HEK293 (cell line): Measurements from ENCODE around the gene SEPTIN2.
A peak's percentile ranks its signal among the peaks of the same experiment; 100 is the strongest.

Experiments
- CTCF ChIA-PET: fragments of 350-600 bp; formaldehyde crosslinking; extraction: SDS; loops from one replicate; lab custom pipeline; 2021; ENCODE audit warnings: antibody characterized with exemption; lab: Yijun Ruan, JAX
- POLR2A ChIA-PET: fragments of 300-600 bp; formaldehyde crosslinking; extraction: SDS; loops from one replicate; lab custom pipeline; 2020; ENCODE audit warnings: antibody characterized with exemption, inconsistent platforms; lab: Yijun Ruan, JAX
- H3K27ac ChIP-seq: fragments of 200-500 bp; sonication (Bioruptor generic); 2 replicates; pipeline ENCODE4 v1.5.1; 2014; ENCODE audit warnings: low read depth, low read length, control low read depth, inconsistent platforms; ENCODE audit errors: extremely low read depth
- H3K36me3 ChIP-seq, 2 experiments: fragments of 200-500 bp in 1 of 2; sonication (Bioruptor generic) in 1 of 2; 1 replicate in 1 of 2; 2 replicates in 1 of 2; pipeline ENCODE4 v1.5.1; 2014 to 2017; ENCODE audit warnings: inconsistent platforms in 2 of 2, low read length in 2 of 2; ENCODE audit not compliant: control insufficient read depth in 2 of 2, insufficient read depth in 1 of 2
- H3K4me1 ChIP-seq: fragments of 200-500 bp; sonication (Bioruptor generic); 2 replicates; pipeline ENCODE4 v1.5.1; 2014; ENCODE audit warnings: mild to moderate bottlenecking, low read length, inconsistent platforms; ENCODE audit not compliant: control insufficient read depth, insufficient read depth
- H3K4me3 ChIP-seq: 2 replicates; pipeline ENCODE4 v1.5.1; 2011; ENCODE audit warnings: low read depth, mild to moderate bottlenecking, control low read depth, low read length, moderate library complexity
- H3K9me3 ChIP-seq: fragments of 200-500 bp; sonication (Bioruptor generic); 2 replicates; pipeline ENCODE4 v1.5.1; 2014; ENCODE audit warnings: low read depth, low read length, inconsistent platforms; ENCODE audit not compliant: control insufficient read depth, insufficient read depth
- CTCF ChIP-seq: fragments of 450-650 bp; formaldehyde crosslinking; IDR thresholded peaks from 2 replicates; pipeline ENCODE4 v1.5.1; 2016; ENCODE audit warnings: missing biosample characterization, missing genetic modification characterization
- GLIS2 ChIP-seq: fragments of 450-650 bp; formaldehyde crosslinking; IDR thresholded peaks from 2 replicates; pipeline ENCODE4 v1.5.1; 2016; ENCODE audit warnings: missing biosample characterization, missing genetic modification characterization
- KLF10 ChIP-seq: fragments of 450-650 bp; IDR thresholded peaks from 2 replicates; pipeline ENCODE4 v1.5.1; 2018; ENCODE audit warnings: missing biosample characterization, mild to moderate bottlenecking, missing genetic modification characterization
- PATZ1 ChIP-seq: fragments of 450-650 bp; formaldehyde crosslinking; IDR thresholded peaks from 2 replicates; pipeline ENCODE4 v1.5.1; 2016; ENCODE audit warnings: missing biosample characterization, missing genetic modification characterization
- PBX3 ChIP-seq: sonication (generic); formaldehyde crosslinking; IDR thresholded peaks from 2 replicates; pipeline ENCODE4 v1.8.1; 2022; ENCODE audit warnings: mild to moderate bottlenecking, moderate library complexity, missing genetic modification reagents
- PRDM10 ChIP-seq: fragments of 450-650 bp; formaldehyde crosslinking; IDR thresholded peaks from 2 replicates; pipeline ENCODE4 v1.5.1; 2016; ENCODE audit warnings: missing biosample characterization, missing genetic modification characterization
- PRDM6 ChIP-seq: fragments of 450-650 bp; formaldehyde crosslinking; IDR thresholded peaks from 2 replicates; pipeline ENCODE4 v1.5.1; 2017; ENCODE audit warnings: missing biosample characterization, missing genetic modification characterization
- SP2 ChIP-seq: fragments of 450-650 bp; formaldehyde crosslinking; IDR thresholded peaks from 2 replicates; pipeline ENCODE4 v1.5.1; 2016; ENCODE audit warnings: missing biosample characterization, missing genetic modification characterization
- SP3 ChIP-seq: fragments of 450-650 bp; formaldehyde crosslinking; IDR thresholded peaks from 2 replicates; pipeline ENCODE4 v1.5.1; 2016; ENCODE audit warnings: missing biosample characterization, missing genetic modification characterization
- YY2 ChIP-seq: fragments of 450-650 bp; formaldehyde crosslinking; IDR thresholded peaks from 2 replicates; pipeline ENCODE4 v1.5.1; 2016; ENCODE audit warnings: missing biosample characterization, missing genetic modification characterization
- ZBTB26 ChIP-seq: fragments of 450-650 bp; formaldehyde crosslinking; optimal IDR thresholded peaks from 2 replicates; pipeline ENCODE3; 2016; ENCODE audit warnings: missing biosample characterization, mild to moderate bottlenecking, missing genetic modification characterization
- ZFHX2 ChIP-seq: fragments of 450-650 bp; formaldehyde crosslinking; conservative IDR thresholded peaks from 2 replicates; pipeline ENCODE4 v1.5.1; 2016; ENCODE audit warnings: missing biosample characterization, missing genetic modification characterization
- ZNF335 ChIP-seq: fragments of 450-650 bp; formaldehyde crosslinking; conservative IDR thresholded peaks from 2 replicates; pipeline ENCODE4 v1.5.1; 2016; ENCODE audit warnings: missing biosample characterization, missing genetic modification characterization
- ZNF354C ChIP-seq: fragments of 450-650 bp; formaldehyde crosslinking; IDR thresholded peaks from 2 replicates; pipeline ENCODE4 v1.5.1; 2016; ENCODE audit warnings: missing biosample characterization, missing genetic modification characterization, low read depth, borderline replicate concordance
- ZSCAN18 ChIP-seq: fragments of 450-650 bp; formaldehyde crosslinking; IDR thresholded peaks from 2 replicates; pipeline ENCODE4 v1.5.1; 2016; ENCODE audit warnings: missing biosample characterization, missing genetic modification characterization
- ZSCAN30 ChIP-seq: fragments of 450-650 bp; IDR thresholded peaks from 2 replicates; pipeline ENCODE4 v1.5.1; 2018; ENCODE audit warnings: missing biosample characterization, mild to moderate bottlenecking, missing genetic modification characterization, moderate library complexity

SEPTIN2 gene

GRCh38 chr2:241355983-241356870 is 40.5 kb downstream of the SEPTIN2 start, which contains the start of gene FARP2:
Gene FARP2, plus strand, starts transcription at chr2:241356285. Its CDS starts 16,823 bp downstream, at chr2:241373108.
- peak within 1 kb of the TSS; percentile 79 for H3K4me3 ChIP-seq
- H3K9me3 ChIP-seq, result no peaks in the 10 kb centered on the region
- CTCF ChIA-PET, result no interaction called here
- peaks cover 18 to 42% of the 10 kb centered on the region in 2 experiments; a peak in 2 of 3 replicates for H3K36me3 ChIP-seq
- H3K4me1 ChIP-seq, result peaks cover 13% of the 10 kb centered on the region
- peak; percentile 79 for TF ChIP-seq SP2
- peak; percentile 51 for TF ChIP-seq ZBTB26 (tag by site-specific recombination)
- TF ChIP-seq ZFHX2 (tag by site-specific recombination), result peak; percentile 74
- TF ChIP-seq ZSCAN30 (tag by site-specific recombination), result 0 out of 2 replicates have a peak, but pooled peaks have one; percentile 16
- peak; percentile 68 for TF ChIP-seq CTCF
- 0 out of 2 replicates have a peak, but pooled peaks have one; percentile 24 for TF ChIP-seq PRDM10 (tag by site-specific recombination)
- TF ChIP-seq PRDM6, result no peak
- no peak for TF ChIP-seq YY2 (tag by site-specific recombination)
- 0 out of 2 replicates have a peak, but pooled peaks have one; percentile 64 for TF ChIP-seq ZNF335 (tag by site-specific recombination)
- peak; percentile 78; the same call in 1 of the 2 replicates for TF ChIP-seq PBX3 (CRISPR knock-in tag)
- TF ChIP-seq ZNF354C (tag by site-specific recombination), result no peak
- TF ChIP-seq PATZ1, result peak; percentile 22; the same call in 1 of the 2 replicates
- TF ChIP-seq SP3, result peak; percentile 49; the same call in 1 of the 2 replicates
- TF ChIP-seq GLIS2, result peak; percentile 61
- TF ChIP-seq ZSCAN18, result no peak
- 0 out of 2 replicates have a peak, but pooled peaks have one; percentile 18 for TF ChIP-seq KLF10 (tag by site-specific recombination)
- TF ChIP-seq, all 188 proteins: peak for 12
- POLR2A ChIA-PET, result interaction anchor here (1.0 kb wide), 2 partner anchors 243 to 279 kb away, joined by 3 read pairs; no protein-coding TSS in a partner anchor
- H3K27ac ChIP-seq, result peak within 1 kb of the TSS; percentile 76
